Sigmoid colon (tissue), 4 donors: Measurements from ENCODE around the gene ISCU.

Experiments used
- CTCF ChIP-seq, 4 experiments: fragments of 450-650 bp in 3 of 4; fragments of 200-600 bp in 1 of 4; IDR thresholded peaks; one replicate each; pipeline ENCODE4 v1.5.1; 2016 to 2019; ENCODE audit warnings: antibody characterized with exemption in 4 of 4, mild to moderate bottlenecking in 3 of 4, moderate library complexity in 2 of 4
- EP300 ChIP-seq, 4 donors: sonication (generic); formaldehyde crosslinking; IDR thresholded peaks; one replicate each; pipeline ENCODE4 v1.6.1; 2017; ENCODE audit warnings: antibody characterized with exemption in 4 of 4
- POLR2A ChIP-seq, 2 donors: fragments of 450-650 bp; IDR thresholded peaks; one replicate each; pipeline ENCODE4 v1.6.1; 2016; ENCODE audit warnings: antibody characterized with exemption in 2 of 2, mild to moderate bottlenecking in 2 of 2, moderate library complexity in 2 of 2
- POLR2AphosphoS5 ChIP-seq, 4 donors: sonication (generic); formaldehyde crosslinking; IDR thresholded peaks; one replicate each; pipeline ENCODE4 v1.6.1; 2017; ENCODE audit warnings: antibody characterized with exemption in 4 of 4

GRCh38 chr12:108616941-108617858 lies 54.8 kb downstream of the ISCU start:
- TF ChIP-seq CTCF (IDR thresholded peaks at IDR 0.05) = no peak
- no peak for TF ChIP-seq POLR2A (IDR thresholded peaks at IDR 0.05)
- TF ChIP-seq EP300 (IDR thresholded peaks at IDR 0.05) = no peak
- no peak for TF ChIP-seq POLR2AphosphoS5 (IDR thresholded peaks at IDR 0.05)
